Vagina (tissue), 2 donors: ENCODE results near the gene ADAMTS2. TPM values are rescaled to one million over a fixed set of nuclear protein-coding genes. Genes with fewer than 3 reads are reported as not detected.

ENCODE experiments used
- DNase-seq, 2 donors: peaks; one replicate each; pipeline ENCODE4 v3.0.0-alpha.2; 2017; ENCODE audit errors: extremely low spot score in 2 of 2
- H3K27ac ChIP-seq: fragments of 200-600 bp; sonication (generic); one replicate; pipeline ENCODE4 v1.5.1; 2019
- H3K27me3 ChIP-seq: fragments of 200-600 bp; sonication (generic); one replicate; pipeline ENCODE4 v1.5.1; 2019
- H3K36me3 ChIP-seq, 2 donors: fragments of 200-600 bp; sonication (generic); one replicate each; pipeline ENCODE4 v1.5.1; 2017 to 2019
- H3K4me1 ChIP-seq: fragments of 200-600 bp; sonication (generic); one replicate; pipeline ENCODE4 v1.5.1; 2019
- H3K4me3 ChIP-seq, 2 donors: fragments of 200-600 bp; sonication (generic); 1 replicate in 1 of 2; 2 replicates in 1 of 2; pipeline ENCODE4 v1.5.1; 2016 to 2019
- H3K9me3 ChIP-seq: fragments of 200-600 bp; sonication (generic); one replicate; pipeline ENCODE4 v1.5.1; 2019
- POLR2A ChIP-seq, 2 donors: fragments of 450-650 bp; IDR thresholded peaks; one replicate each; pipeline ENCODE4 v1.6.1; 2017; ENCODE audit warnings: antibody characterized with exemption in 2 of 2, mild to moderate bottlenecking in 2 of 2, moderate library complexity in 2 of 2
- POLR2AphosphoS5 ChIP-seq, 2 donors: sonication (generic); formaldehyde crosslinking; IDR thresholded peaks; one replicate each; pipeline ENCODE4 v1.9.0; 2017; ENCODE audit warnings: antibody characterized with exemption in 2 of 2, mild to moderate bottlenecking in 2 of 2, low read depth in 1 of 2; ENCODE audit not compliant: insufficient read depth in 1 of 2
- intact Hi-C: fragments of 100-400 bp; cut with DNase I; formaldehyde crosslinking; loops from one replicate; pipeline ENCODE4 v1.15.1; 2023
- total RNA-seq: library from RNA; depleted of rRNA; stranded (reverse); fragments of >200 nt; gene quantifications from one replicate; pipeline ENCODE4 v1.2.3, GENCODE V29; 2016
- TF ChIP-seq, protein P1 (sequence below), 3 experiments: fragments of 450-650 bp in 2 of 3; fragments of 200-600 bp in 1 of 3; sonication (generic) in 1 of 3; IDR thresholded peaks; one replicate each; pipeline ENCODE4 v1.5.1; 2017 to 2019; ENCODE audit warnings: antibody characterized with exemption in 3 of 3, mild to moderate bottlenecking in 2 of 3, moderate library complexity in 2 of 3

ADAMTS2 gene
- total RNA-seq, 1 donor from 2014 or later = 17.4 TPM

GRCh38 chr5:179344431-179345182 is 654 bp downstream of the ADAMTS2 start:
- Histone ChIP-seq H3K4me1 (peaks cover 25% of the 10 kb centered on the region), H3K4me3 (peak overlapping the region; percentile 55 to 69), H3K36me3 (no peaks in the 10 kb centered on the region), H3K27ac (peak overlapping the region; percentile 80), H3K9me3 (no peaks in the 10 kb centered on the region), H3K27me3 (no peaks in the 10 kb centered on the region)
- no peak for DNase-seq
- intact Hi-C loops = loop anchor here (5.0 kb wide), 2 partner anchors 72 to 177 kb away; no protein-coding TSS in a partner anchor
- TF ChIP-seq POLR2AphosphoS5 (IDR thresholded peaks at IDR 0.05; ENCODE audit: insufficient read depth in 1 of 2, low read depth in 1 of 2) (no peak), POLR2A (IDR thresholded peaks at IDR 0.05) (no peak)
- TF ChIP-seq, protein P1, sequence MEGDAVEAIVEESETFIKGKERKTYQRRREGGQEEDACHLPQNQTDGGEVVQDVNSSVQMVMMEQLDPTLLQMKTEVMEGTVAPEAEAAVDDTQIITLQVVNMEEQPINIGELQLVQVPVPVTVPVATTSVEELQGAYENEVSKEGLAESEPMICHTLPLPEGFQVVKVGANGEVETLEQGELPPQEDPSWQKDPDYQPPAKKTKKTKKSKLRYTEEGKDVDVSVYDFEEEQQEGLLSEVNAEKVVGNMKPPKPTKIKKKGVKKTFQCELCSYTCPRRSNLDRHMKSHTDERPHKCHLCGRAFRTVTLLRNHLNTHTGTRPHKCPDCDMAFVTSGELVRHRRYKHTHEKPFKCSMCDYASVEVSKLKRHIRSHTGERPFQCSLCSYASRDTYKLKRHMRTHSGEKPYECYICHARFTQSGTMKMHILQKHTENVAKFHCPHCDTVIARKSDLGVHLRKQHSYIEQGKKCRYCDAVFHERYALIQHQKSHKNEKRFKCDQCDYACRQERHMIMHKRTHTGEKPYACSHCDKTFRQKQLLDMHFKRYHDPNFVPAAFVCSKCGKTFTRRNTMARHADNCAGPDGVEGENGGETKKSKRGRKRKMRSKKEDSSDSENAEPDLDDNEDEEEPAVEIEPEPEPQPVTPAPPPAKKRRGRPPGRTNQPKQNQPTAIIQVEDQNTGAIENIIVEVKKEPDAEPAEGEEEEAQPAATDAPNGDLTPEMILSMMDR (IDR thresholded peaks at IDR 0.05) = no peak

GRCh38 chr5:179343719-179344430 is 1.4 kb downstream of the ADAMTS2 start:
- H3K27me3 ChIP-seq = no peaks in the 10 kb centered on the region
- H3K27ac ChIP-seq = peak overlapping the region; percentile 80
- intact Hi-C loops = loop anchor here (5.0 kb wide), 2 partner anchors 72 to 177 kb away; no protein-coding TSS in a partner anchor
- H3K9me3 ChIP-seq = no peaks in the 10 kb centered on the region
- no peak for DNase-seq
- peak overlapping the region; percentile 55 to 69 for H3K4me3 ChIP-seq
- peaks cover 27% of the 10 kb centered on the region for H3K4me1 ChIP-seq
- peak in 1 of 2 donors; percentile 58 for TF ChIP-seq POLR2AphosphoS5 (IDR thresholded peaks at IDR 0.05; ENCODE audit: insufficient read depth in 1 of 2, low read depth in 1 of 2)
- TF ChIP-seq, protein P1 (IDR thresholded peaks at IDR 0.05) = peak; percentile 4 to 39 (median 27)
- TF ChIP-seq POLR2A (IDR thresholded peaks at IDR 0.05) = no peak
- H3K36me3 ChIP-seq = no peaks in the 10 kb centered on the region

GRCh38 chr5:179343021-179343718 is 2.1 kb downstream of the ADAMTS2 start:
- Histone ChIP-seq H3K9me3 (no peaks in the 10 kb centered on the region), H3K4me1 (peaks cover 34% of the 10 kb centered on the region), H3K27me3 (no peaks in the 10 kb centered on the region), H3K4me3 (peak overlapping the region; percentile 55 to 69), H3K36me3 (no peaks in the 10 kb centered on the region), H3K27ac (peak overlapping the region; percentile 80)
- intact Hi-C loops = loop anchor here (5.0 kb wide), 2 partner anchors 71 to 176 kb away; no protein-coding TSS in a partner anchor
- TF ChIP-seq POLR2A (IDR thresholded peaks at IDR 0.05) = no peak
- TF ChIP-seq POLR2AphosphoS5 (IDR thresholded peaks at IDR 0.05; ENCODE audit: insufficient read depth in 1 of 2, low read depth in 1 of 2) = no peak
- TF ChIP-seq, protein P1 (IDR thresholded peaks at IDR 0.05) = no peak
- DNase-seq = no peak

DNA sequence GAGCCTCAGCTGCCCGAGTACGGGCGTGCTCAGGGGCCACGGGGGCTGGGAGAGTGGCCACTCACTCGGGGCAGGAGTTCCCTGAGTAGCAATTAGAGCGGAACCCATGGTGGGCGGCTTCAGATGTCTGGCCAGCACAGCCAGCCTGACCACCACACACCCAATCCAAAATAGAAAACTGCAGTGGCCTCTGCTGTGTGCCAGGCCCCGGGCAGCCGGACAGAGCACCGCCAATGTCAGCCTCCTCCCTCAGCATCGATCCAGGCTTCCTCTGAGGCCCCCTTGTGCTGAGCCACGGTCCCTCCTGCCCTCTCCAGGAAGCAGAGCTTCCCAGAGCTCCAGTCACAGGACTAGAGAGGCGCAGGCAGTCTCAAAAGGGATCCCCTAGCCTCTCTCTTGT is 2.7 kb downstream of the ADAMTS2 start:
- no peak for DNase-seq
- Histone ChIP-seq H3K4me1 (peaks cover 40% of the 10 kb centered on the region), H3K27ac (peak overlapping the region; percentile 80), H3K36me3 (no peaks in the 10 kb centered on the region), H3K9me3 (no peaks in the 10 kb centered on the region), H3K4me3 (peak overlapping the region; percentile 55 to 69), H3K27me3 (no peaks in the 10 kb centered on the region)
- intact Hi-C loops = loop anchor here (5.0 kb wide), 2 partner anchors 70 to 175 kb away; no protein-coding TSS in a partner anchor
- TF ChIP-seq POLR2AphosphoS5 (IDR thresholded peaks at IDR 0.05; ENCODE audit: insufficient read depth in 1 of 2, low read depth in 1 of 2) (peak in 1 of 2 donors; percentile 53), POLR2A (IDR thresholded peaks at IDR 0.05) (no peak)
- TF ChIP-seq, protein P1 (IDR thresholded peaks at IDR 0.05) = peak in 1 of 3 experiments; percentile 56
